Stromal cell of bone marrow (primary cell): ENCODE results near the gene ECHS1.
"Not testable (repeated sequence)": the region's sequence is repeated elsewhere in the genome, so short reads cannot be mapped to it uniquely, and the experiment has no call there.

ENCODE experiments used
- DNase-seq: peaks from one replicate; pipeline ENCODE4 v3.0.0-alpha.2; 2012; ENCODE audit warnings: low read depth

Gene ECHS1

GRCh38 chr10:133324198-133324792, 48.9 kb downstream of the ECHS1 start:
- DNase-seq, result no peak

GRCh38 chr10:133322064-133322709, 51.0 kb downstream of the ECHS1 start:
- DNase-seq, result not testable (repeated sequence)

- not testable (repeated sequence) for DNase-seq
These were observed 52.2 kb downstream of the ECHS1 start for GRCh38 chr10:133320852-133321422.

GRCh38 chr10:133318494-133319127, 54.5 kb downstream of the ECHS1 start:
- DNase-seq, result no peak

GRCh38 chr10:133316732-133317131, 56.4 kb downstream of the ECHS1 start:
- no peak for DNase-seq

- DNase-seq, result no peak
These were observed 56.9 kb downstream of the ECHS1 start for GRCh38 chr10:133316266-133316665.

GRCh38 chr10:133315847-133316246, 57.3 kb downstream of the ECHS1 start:
- no peak for DNase-seq

- no peak for DNase-seq
These were observed 58.2 kb downstream of the ECHS1 start for GRCh38 chr10:133314911-133315310.

- no peak for DNase-seq
These were observed 60.0 kb downstream of the ECHS1 start for GRCh38 chr10:133313192-133313591.

- DNase-seq, result no peak
These were observed 60.4 kb downstream of the ECHS1 start for GRCh38 chr10:133312769-133313145.
